GM06990 (cell line): ENCODE results near the gene GPRIN1.
A peak's percentile ranks its signal among the peaks of the same experiment; 100 is the strongest.

Experiments used
- DNase-seq: peaks from one replicate; pipeline ENCODE4 v3.0.0-alpha.2; 2011; ENCODE audit not compliant: insufficient read length; ENCODE audit errors: extremely low read depth
- H3K27me3 ChIP-seq: replicated peaks from 2 replicates; pipeline ENCODE4 v1.6.0; 2011; ENCODE audit warnings: low read length; ENCODE audit not compliant: control insufficient read depth, insufficient read depth
- H3K36me3 ChIP-seq: 2 replicates; pipeline ENCODE4 v1.5.1; 2011; ENCODE audit warnings: low read length; ENCODE audit not compliant: control insufficient read depth, insufficient read depth
- H3K4me3 ChIP-seq: replicated peaks from 2 replicates; pipeline ENCODE4 v1.5.1; 2011; ENCODE audit warnings: low read depth, mild to moderate bottlenecking, control low read depth, low read length
- CTCF ChIP-seq: IDR thresholded peaks from 2 replicates; pipeline ENCODE4 v1.5.1; 2011; ENCODE audit warnings: low read length, control low read depth, mild to moderate bottlenecking, inconsistent platforms; ENCODE audit not compliant: insufficient read depth, poor library complexity, severe bottlenecking

GPRIN1 gene

DNA sequence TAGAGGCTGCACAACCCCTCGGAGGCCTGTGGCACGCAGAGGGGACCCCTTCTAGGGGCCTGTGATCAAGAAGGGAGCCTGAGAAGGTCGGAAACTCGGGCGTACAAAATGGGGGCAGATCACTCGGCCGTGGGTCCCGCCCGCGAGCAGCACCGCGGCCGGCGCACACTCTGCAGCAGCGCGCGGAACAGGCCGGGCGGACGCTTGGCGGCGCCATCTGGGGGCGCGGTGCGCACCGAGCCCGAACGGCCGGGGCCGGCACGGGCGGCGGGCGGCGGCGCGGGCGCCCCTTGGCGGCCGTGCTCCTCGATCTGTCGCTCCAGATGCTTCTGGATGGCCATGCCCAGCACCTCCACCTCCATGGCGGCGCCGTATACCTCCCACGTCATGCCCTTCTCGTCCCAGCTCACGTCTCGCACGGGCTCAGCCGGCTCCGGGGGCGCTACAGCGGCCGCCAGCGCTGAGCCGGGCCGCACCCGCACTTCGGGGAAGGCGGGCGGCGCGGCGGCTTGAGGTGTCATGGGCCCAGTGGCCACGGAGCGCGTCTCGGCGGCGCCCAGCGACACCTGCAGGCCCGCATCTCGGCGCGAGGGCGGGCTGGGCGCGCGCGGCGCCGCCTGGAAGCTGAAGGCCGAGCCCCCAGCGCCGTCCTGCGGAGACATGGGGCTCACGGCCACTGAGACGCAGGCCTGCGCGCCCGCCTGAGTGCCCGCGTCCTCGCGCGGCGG lies 13.1 kb downstream of the GPRIN1 start:
- Histone ChIP-seq H3K4me3 (no peak overlapping the region), H3K36me3 (no peaks in the 10 kb centered on the region), H3K27me3 (no peaks in the 10 kb centered on the region; the same call in 1 of the 2 replicates)
- no peak for TF ChIP-seq CTCF
- DNase-seq: peak; percentile 66

- no peaks in the 10 kb centered on the region for H3K36me3 ChIP-seq
- H3K27me3 ChIP-seq: no peaks in the 10 kb centered on the region; the same call in 1 of the 2 replicates
- H3K4me3 ChIP-seq: no peak overlapping the region
- TF ChIP-seq CTCF: no peak
- DNase-seq: no peak
Measured at GRCh38 chr5:176596069-176596644, 13.8 kb downstream of the GPRIN1 start.

- H3K36me3 ChIP-seq: no peaks in the 10 kb centered on the region
- H3K27me3 ChIP-seq: no peaks in the 10 kb centered on the region; the same call in 1 of the 2 replicates
- H3K4me3 ChIP-seq: no peak overlapping the region
- no peak for DNase-seq
- no peak for TF ChIP-seq CTCF
Measured at GRCh38 chr5:176595386-176595943, 14.5 kb downstream of the GPRIN1 start.

- H3K4me3 ChIP-seq: no peak overlapping the region
- no peaks in the 10 kb centered on the region for H3K36me3 ChIP-seq
- DNase-seq: no peak
- no peaks in the 10 kb centered on the region; the same call in 1 of the 2 replicates for H3K27me3 ChIP-seq
- TF ChIP-seq CTCF: no peak
Measured at GRCh38 chr5:176594554-176594953, 15.4 kb downstream of the GPRIN1 start.

DNA sequence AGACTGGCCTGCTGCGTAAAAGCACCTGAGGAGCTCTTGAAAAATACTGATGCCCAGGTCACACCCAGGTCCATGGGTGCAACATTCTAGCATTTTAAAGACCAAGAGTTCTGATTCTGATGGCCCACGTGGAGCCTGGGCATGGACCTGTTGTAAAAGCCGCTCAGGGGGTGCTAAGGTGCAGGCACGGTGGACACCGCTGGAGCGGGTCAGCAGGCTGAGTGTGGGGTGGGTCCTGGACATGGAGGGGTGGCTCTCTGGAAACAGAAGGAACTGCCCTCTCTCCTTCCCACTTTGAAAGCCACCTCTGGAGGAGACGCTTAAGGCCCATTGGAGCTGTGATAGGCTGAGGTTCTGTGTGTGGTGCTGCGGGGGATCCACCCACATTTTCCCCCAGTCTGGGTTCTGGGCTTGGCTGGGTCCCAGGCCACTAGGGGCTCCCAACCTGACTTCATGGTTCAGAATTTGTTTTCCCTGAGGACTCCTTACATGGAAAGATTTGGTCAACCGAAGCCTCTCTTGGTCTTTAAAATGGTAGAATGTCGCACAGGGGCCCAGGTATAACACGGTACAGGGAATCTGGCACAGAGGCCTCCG lies 16.6 kb downstream of the GPRIN1 start:
- Histone ChIP-seq H3K4me3 (no peak overlapping the region), H3K27me3 (no peaks in the 10 kb centered on the region; the same call in 1 of the 2 replicates), H3K36me3 (no peaks in the 10 kb centered on the region)
- DNase-seq: no peak
- no peak for TF ChIP-seq CTCF
